ENCODE data around the gene EYA4. TPM values are rescaled to one million over a fixed set of nuclear protein-coding genes. Genes with fewer than 3 reads are reported as not detected.

EYA4 gene
- total RNA-seq, 1 donor from 2014 or later = 0.78 TPM

- Mint-ChIP-seq H3K27me3 (ENCODE audit: unreplicated experiment) (peaks cover 3% of the 10 kb centered on the region), H3K9me3 (ENCODE audit: unreplicated experiment) (no peaks in the 10 kb centered on the region), H3K4me3 (ENCODE audit: unreplicated experiment) (no peak overlapping the region), H3K27ac (ENCODE audit: unreplicated experiment) (no peak overlapping the region), H3K4me1 (ENCODE audit: unreplicated experiment) (peaks cover 7% of the 10 kb centered on the region), H3K36me3 (ENCODE audit: unreplicated experiment) (no peaks in the 10 kb centered on the region)
- TF ChIP-seq CTCF (IDR thresholded peaks at IDR 0.05) = no peak
- DNase-seq (ENCODE audit: extremely low spot score, unreplicated experiment) = no peak
Observed at GRCh38 chr6:133474516-133474915, 233.4 kb downstream of the EYA4 start.

DNA sequence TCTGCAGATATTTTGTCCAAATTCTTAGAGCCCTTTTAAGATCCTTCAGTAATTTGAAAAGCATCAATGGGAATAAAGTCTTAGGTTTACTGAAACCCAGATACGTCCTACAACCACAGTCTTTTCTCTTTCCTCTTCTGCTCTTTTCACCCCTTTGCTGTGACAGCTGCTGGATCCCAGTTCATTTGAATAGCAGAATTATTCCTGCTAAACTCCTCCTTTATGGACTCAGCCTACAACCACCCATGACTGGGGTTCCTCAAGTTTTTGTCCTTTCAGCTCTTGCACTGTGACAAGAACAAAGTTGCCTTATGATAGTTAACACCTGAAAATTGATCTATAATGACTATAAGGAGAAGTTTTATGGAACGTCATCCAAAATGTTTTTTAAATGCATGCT lies 237.5 kb downstream of the EYA4 start:
- Mint-ChIP-seq H3K4me3 (ENCODE audit: unreplicated experiment) (no peak overlapping the region), H3K27me3 (ENCODE audit: unreplicated experiment) (peaks cover 3% of the 10 kb centered on the region), H3K36me3 (ENCODE audit: unreplicated experiment) (no peaks in the 10 kb centered on the region), H3K4me1 (ENCODE audit: unreplicated experiment) (peaks cover 7% of the 10 kb centered on the region), H3K27ac (ENCODE audit: unreplicated experiment) (no peak overlapping the region), H3K9me3 (ENCODE audit: unreplicated experiment) (no peaks in the 10 kb centered on the region)
- no peak for DNase-seq (ENCODE audit: extremely low spot score, unreplicated experiment)
- no peak for TF ChIP-seq CTCF (IDR thresholded peaks at IDR 0.05)

DNA sequence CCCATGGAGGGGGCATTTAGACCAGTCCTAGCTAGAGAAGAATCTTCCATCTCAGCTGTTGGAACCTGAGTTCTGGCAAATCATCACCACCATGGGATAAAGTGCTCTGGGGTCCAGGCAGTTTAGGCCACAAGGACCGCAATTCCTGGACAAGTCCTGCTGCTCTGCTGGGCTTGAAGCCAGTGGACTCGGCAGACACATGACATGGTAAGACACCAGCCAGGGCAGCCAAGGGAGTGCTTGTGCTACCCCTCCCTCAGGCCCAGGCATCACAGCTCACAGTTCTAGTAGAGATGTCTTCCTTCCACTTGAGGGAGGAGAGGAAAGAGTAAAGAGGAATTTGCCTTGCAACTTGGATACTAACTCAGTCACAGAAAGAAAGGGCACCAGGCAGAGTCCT lies 246.0 kb downstream of the EYA4 start:
- Mint-ChIP-seq H3K4me3 (ENCODE audit: unreplicated experiment) (no peak overlapping the region), H3K9me3 (ENCODE audit: unreplicated experiment) (peaks cover 4% of the 10 kb centered on the region), H3K36me3 (ENCODE audit: unreplicated experiment) (peaks cover 1% of the 10 kb centered on the region), H3K4me1 (ENCODE audit: unreplicated experiment) (peaks cover 2% of the 10 kb centered on the region), H3K27ac (ENCODE audit: unreplicated experiment) (no peak overlapping the region), H3K27me3 (ENCODE audit: unreplicated experiment) (peaks cover 8% of the 10 kb centered on the region)
- no peak for TF ChIP-seq CTCF (IDR thresholded peaks at IDR 0.05)
- no peak for DNase-seq (ENCODE audit: extremely low spot score, unreplicated experiment)

GRCh38 chr6:133495205-133495903 lies 254.2 kb downstream of the EYA4 start:
- H3K27me3 Mint-ChIP-seq (ENCODE audit: unreplicated experiment) = peaks cover 26% of the 10 kb centered on the region
- H3K9me3 Mint-ChIP-seq (ENCODE audit: unreplicated experiment) = peaks cover 13% of the 10 kb centered on the region
- no peaks in the 10 kb centered on the region for H3K4me1 Mint-ChIP-seq (ENCODE audit: unreplicated experiment)
- no peak overlapping the region for H3K27ac Mint-ChIP-seq (ENCODE audit: unreplicated experiment)
- no peak for TF ChIP-seq CTCF (IDR thresholded peaks at IDR 0.05)
- H3K4me3 Mint-ChIP-seq (ENCODE audit: unreplicated experiment) = no peak overlapping the region
- H3K36me3 Mint-ChIP-seq (ENCODE audit: unreplicated experiment) = peaks cover 1% of the 10 kb centered on the region
- no peak for DNase-seq (ENCODE audit: extremely low spot score, unreplicated experiment)

- TF ChIP-seq CTCF (IDR thresholded peaks at IDR 0.05) = no peak
- Mint-ChIP-seq H3K27ac (ENCODE audit: unreplicated experiment) (no peak overlapping the region), H3K9me3 (ENCODE audit: unreplicated experiment) (no peaks in the 10 kb centered on the region), H3K27me3 (ENCODE audit: unreplicated experiment) (peaks cover 16% of the 10 kb centered on the region), H3K36me3 (ENCODE audit: unreplicated experiment) (no peaks in the 10 kb centered on the region), H3K4me3 (ENCODE audit: unreplicated experiment) (no peak overlapping the region), H3K4me1 (ENCODE audit: unreplicated experiment) (peaks cover 41% of the 10 kb centered on the region)
- DNase-seq (ENCODE audit: extremely low spot score, unreplicated experiment) = no peak
Observed at GRCh38 chr6:133499662-133500061, 258.5 kb downstream of the EYA4 start.
